Measurements from ENCODE around the gene C12orf56.
A peak's percentile ranks its signal among the peaks of the same experiment; 100 is the strongest.

Gene C12orf56

DNA sequence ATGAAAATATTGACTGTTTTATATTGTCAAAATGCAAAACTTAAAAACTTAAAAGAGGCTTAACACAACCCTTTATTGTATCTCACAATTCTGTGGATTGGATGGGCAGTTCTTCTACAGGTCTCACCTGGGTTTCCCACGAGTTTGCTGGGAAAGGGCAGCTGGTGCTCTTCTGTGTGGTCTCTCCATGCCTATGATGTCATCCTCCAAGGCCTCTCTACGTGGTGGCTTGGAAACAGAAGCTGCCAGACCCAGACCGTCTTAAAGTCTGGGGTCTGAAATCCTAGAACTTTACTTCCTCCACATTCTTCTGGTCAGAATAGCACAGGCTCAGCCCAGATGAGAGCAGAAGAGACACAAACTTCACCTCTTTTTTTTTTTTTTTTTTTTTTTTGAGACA, 132.0 kb downstream of the C12orf56 start:
- no peak for TF ChIP-seq CTCF (IDR thresholded peaks at IDR 0.05; ENCODE audit: low read length, missing control alignments)
- no peak overlapping the region for H3K4me3 ChIP-seq (replicated peaks; ENCODE audit: low read depth, low read length)
- no peak for DNase-seq (ENCODE audit: low read depth)

DNA sequence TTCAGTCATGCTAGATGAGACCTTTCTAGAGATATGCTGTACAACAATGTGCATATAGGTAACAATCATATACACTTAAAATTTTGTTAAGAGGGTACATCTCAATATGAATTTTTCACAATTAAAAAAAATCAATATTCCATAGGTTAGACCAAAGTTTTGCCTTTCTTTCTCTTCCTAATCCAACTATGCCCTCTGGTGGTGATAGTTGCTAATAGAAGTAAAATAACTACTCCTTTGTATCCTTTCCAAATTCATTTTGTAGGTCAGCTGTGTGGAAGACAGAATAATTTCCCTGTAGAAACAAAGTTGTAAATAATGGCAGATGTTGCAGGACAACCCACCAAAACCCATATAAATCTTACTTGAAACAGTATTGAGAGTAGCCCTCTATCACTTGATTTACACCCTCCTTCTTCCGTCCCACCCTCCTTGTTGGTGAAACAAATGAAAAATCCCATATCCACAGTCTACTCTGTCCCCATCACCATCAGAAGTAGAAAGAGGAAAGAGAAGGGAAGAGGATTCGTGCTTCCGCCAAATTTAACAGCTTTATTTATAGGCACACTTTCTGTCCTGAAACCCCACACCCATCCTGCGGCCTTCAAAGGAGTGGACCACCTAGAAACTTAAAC, 134.3 kb downstream of the C12orf56 start:
- peak; percentile 80 for DNase-seq (ENCODE audit: low read depth)
- peak; percentile 60 for TF ChIP-seq CTCF (IDR thresholded peaks at IDR 0.05; ENCODE audit: low read length, missing control alignments)

DNA sequence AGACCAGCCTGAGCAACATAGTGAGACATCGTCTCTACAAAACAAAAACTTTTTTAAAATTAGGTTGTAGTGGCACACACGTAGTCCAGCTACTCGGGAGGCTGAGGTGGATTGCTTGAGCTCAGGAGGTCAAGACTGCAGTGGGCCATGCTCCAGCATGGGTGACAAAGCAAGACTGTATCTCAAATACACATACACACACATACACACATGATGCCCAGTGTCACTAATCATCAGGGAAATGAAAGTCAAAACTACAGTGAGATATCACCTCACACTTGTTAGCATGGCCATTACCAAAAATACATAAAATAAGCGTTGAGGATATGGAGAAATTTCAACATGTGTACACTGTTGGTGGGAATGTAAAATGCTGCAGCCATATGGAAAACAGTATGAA, 135.3 kb downstream of the C12orf56 start:
- no peak for DNase-seq (ENCODE audit: low read depth)
- TF ChIP-seq CTCF (IDR thresholded peaks at IDR 0.05; ENCODE audit: low read length, missing control alignments) = no peak
- no peak overlapping the region for H3K4me3 ChIP-seq (replicated peaks; ENCODE audit: low read depth, low read length)

More for the DNA sequence above, 134.3 kb downstream of the C12orf56 start:
- no peak overlapping the region for H3K4me3 ChIP-seq (replicated peaks; ENCODE audit: low read depth, low read length)

- no peak overlapping the region for H3K4me3 ChIP-seq (replicated peaks; ENCODE audit: low read depth, low read length)
- no peak for TF ChIP-seq CTCF (IDR thresholded peaks at IDR 0.05; ENCODE audit: low read length, missing control alignments)
- no peak for DNase-seq (ENCODE audit: low read depth)
Measured at GRCh38 chr12:64253356-64253755, 137.2 kb downstream of the C12orf56 start.

GRCh38 chr12:64252681-64253080, 137.9 kb downstream of the C12orf56 start:
- H3K4me3 ChIP-seq (replicated peaks; ENCODE audit: low read depth, low read length) = no peak overlapping the region
- DNase-seq (ENCODE audit: low read depth) = peak; percentile 90
- no peak for TF ChIP-seq CTCF (IDR thresholded peaks at IDR 0.05; ENCODE audit: low read length, missing control alignments)

- TF ChIP-seq CTCF (IDR thresholded peaks at IDR 0.05; ENCODE audit: low read length, missing control alignments) = no peak
- no peak for DNase-seq (ENCODE audit: low read depth)
Measured at GRCh38 chr12:64243809-64244208, 146.7 kb downstream of the C12orf56 start.

DNA sequence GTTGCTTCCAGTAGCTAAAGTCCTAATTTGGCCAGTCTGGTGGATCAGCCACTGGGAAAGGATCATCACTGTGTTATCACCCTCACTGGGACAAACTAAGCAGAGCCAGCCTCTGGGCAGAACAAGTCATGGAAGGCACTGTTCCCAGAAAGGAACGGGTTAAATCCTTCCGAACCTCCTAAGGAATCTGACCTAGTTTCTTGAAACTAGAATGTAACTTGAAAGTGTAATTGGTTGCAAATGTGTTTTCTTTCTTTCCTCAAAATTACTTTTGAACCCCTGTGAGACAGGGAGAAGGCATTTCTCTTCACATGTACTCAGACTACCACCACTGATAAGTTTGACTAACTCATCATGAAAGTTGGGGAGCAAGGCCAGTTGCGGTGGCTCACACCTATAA, 149.8 kb downstream of the C12orf56 start:
- TF ChIP-seq CTCF (IDR thresholded peaks at IDR 0.05; ENCODE audit: low read length, missing control alignments) = no peak
- no peak for DNase-seq (ENCODE audit: low read depth)
- H3K4me3 ChIP-seq (replicated peaks; ENCODE audit: low read depth, low read length) = no peak overlapping the region

More at GRCh38 chr12:64243809-64244208, 146.7 kb downstream of the C12orf56 start:
- no peak overlapping the region for H3K4me3 ChIP-seq (replicated peaks; ENCODE audit: low read depth, low read length)

All from fibroblast of pulmonary artery (primary cell).